Caki2 (cell line): ENCODE data around the gene SDF2L1. TPM values are rescaled to one million over a fixed set of nuclear protein-coding genes. Genes with fewer than 3 reads are reported as not detected.
"Not testable (repeated sequence)": the region's sequence is repeated elsewhere in the genome, so short reads cannot be mapped to it uniquely, and the experiment has no call there.

Source experiments
- DNase-seq: peaks from one replicate; pipeline ENCODE4 v3.0.0-alpha.2; 2015; ENCODE audit warnings: low read depth
- in situ Hi-C: cut with HindIII; loops from 2 replicates; pipeline ENCODE4 v1.10.0; 2016; ENCODE audit warnings: low sequenced_read_pairs, low pct_unique_long_range_greater_than_20kb, mixed read lengths
- total RNA-seq: library from RNA; depleted of rRNA; stranded (reverse); fragments of >200 nt; shearing (Covaris generic); gene quantifications from 2 replicates; pipeline ENCODE4 v1.2.3, GENCODE V29; 2014; ENCODE audit warnings: low replicate concordance; rRNA removed

Gene SDF2L1, protein sequence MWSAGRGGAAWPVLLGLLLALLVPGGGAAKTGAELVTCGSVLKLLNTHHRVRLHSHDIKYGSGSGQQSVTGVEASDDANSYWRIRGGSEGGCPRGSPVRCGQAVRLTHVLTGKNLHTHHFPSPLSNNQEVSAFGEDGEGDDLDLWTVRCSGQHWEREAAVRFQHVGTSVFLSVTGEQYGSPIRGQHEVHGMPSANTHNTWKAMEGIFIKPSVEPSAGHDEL
- 39.5 and 46.1 TPM in 2 replicates for total RNA-seq

DNA sequence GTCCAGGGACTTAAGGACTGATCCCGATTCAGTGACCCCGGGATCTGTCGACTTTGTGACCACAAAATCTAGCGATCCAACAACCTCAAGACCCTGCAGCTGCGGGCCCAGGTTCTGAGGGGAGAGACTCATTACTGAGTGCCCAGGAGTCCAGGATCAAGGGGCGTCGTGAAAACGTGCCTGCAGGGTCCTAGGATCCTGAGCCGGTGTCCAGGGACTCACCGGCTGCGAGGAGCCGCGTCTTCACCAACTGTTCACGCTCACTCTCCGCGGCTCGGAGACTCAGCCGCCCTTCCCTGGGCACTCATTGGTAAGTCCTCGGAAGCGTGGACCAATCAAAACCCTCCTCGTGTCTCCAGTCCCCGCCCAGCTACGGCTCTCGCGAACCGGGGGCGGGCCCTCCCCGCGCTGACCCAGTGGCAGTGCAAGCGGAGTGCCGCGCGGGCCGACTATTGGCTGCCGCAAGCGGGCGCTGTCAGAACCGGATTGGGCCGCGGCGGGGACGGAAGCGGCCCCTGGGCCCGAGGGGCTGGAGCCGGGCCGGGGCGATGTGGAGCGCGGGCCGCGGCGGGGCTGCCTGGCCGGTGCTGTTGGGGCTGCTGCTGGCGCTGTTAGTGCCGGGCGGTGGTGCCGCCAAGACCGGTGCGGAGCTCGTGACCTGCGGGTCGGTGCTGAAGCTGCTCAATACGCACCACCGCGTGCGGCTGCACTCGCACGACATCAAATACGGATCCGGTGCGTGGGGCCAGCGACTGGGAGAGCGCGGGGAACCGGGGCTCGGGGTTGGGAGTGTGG, at the start of gene SDF2L1:
SDF2L1 (plus strand) TSS at position 514 of the 795 bp plus-strand sequence; CDS start at position 549, 35 bp downstream.
- in situ Hi-C loops, result no loop called here

DNA sequence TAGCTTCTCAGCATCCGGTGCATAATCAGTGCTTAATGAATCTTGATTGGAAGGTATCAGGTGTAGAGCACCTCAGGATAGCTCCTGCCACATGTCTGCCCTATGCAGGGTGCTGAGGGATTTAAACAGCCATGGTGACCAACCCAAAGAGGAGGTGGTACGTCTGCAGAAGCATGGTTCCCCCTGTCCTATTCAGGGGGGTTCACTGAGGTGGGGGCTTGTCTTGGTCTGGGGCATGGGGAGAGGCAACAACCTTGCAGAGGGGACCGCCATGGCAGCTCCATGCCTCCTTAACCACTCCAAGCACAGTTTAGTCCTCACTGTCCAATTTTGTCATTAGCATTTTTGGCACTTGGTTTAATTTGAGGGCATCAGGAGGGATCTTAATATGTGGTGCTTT, 49.7 kb upstream of the SDF2L1 start:
- in situ Hi-C loops, result no loop called here

More for the DNA sequence above, at the start of gene SDF2L1:
- peak; percentile 99 for DNase-seq

DNA sequence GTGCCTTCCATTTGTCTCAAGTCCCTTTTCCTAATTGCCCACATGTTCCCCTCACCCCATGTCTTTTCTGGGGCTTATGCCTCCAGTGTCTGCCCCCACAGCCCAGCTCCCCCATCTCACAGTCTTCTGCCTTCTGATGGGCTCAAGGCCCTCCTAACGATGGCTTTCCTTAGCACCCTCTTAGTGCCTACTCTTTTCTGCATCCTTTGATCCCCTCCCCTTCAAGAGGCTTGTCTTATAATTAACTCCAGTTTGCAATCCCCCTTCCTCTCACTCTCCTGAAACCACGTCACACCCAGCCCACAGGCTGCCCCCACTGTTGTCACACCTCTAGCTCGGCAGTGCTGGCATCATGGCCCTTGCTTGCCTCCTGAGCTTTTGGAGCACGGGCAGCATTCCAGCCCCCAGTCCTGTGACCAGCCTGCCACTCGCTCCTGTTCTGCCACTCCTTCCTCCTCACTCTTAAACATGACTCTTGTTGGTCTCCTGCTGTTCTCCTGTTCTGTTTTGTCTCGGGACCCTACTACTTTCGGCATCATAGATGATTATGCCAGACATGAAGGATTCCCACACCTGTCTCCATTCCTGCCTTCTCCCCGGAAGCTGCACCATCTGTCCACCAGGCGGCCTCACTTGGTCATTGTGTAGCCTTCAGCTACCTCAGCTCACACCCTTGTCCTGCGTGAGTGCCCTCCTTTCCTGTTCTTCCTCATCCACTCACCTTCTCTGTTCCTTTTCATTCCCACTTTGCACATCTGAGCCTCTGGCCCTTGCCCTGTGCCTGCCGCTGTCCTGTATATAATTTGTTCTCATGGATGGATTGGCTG, 48.5 kb upstream of the SDF2L1 start:
- DNase-seq, result no peak
- in situ Hi-C loops, result no loop called here

More for the DNA sequence above, 49.7 kb upstream of the SDF2L1 start:
- DNase-seq, result no peak

DNA sequence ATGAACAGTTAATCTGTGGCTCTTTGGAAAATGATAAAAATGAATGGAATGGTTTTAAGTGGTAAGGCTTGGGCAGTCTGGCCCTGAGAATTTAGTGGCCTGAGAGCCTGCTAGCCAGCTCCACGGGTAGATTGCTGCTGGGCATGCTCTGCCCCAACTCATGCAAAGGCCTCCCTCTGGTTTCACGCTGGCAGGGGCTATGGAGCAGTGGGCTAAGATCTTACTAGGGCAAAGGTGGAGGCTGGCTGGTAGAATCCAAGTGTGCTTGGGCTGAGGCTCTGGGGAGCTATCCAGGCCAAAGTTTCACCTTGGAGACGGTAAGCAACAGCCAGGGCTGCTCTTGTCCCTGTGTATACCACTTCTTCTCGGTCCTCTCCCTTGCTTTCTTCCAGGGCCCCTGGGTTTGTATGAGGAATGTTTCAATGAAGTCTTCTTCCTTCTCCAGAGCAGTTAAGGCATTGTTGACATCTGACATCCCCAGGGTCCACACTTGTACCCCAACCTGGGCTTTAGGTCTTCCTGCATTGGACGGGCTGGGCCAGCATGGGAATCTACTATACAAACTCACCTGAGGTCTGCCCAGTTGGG, 47.1 kb upstream of the SDF2L1 start:
- in situ Hi-C loops, result no loop called here

DNA sequence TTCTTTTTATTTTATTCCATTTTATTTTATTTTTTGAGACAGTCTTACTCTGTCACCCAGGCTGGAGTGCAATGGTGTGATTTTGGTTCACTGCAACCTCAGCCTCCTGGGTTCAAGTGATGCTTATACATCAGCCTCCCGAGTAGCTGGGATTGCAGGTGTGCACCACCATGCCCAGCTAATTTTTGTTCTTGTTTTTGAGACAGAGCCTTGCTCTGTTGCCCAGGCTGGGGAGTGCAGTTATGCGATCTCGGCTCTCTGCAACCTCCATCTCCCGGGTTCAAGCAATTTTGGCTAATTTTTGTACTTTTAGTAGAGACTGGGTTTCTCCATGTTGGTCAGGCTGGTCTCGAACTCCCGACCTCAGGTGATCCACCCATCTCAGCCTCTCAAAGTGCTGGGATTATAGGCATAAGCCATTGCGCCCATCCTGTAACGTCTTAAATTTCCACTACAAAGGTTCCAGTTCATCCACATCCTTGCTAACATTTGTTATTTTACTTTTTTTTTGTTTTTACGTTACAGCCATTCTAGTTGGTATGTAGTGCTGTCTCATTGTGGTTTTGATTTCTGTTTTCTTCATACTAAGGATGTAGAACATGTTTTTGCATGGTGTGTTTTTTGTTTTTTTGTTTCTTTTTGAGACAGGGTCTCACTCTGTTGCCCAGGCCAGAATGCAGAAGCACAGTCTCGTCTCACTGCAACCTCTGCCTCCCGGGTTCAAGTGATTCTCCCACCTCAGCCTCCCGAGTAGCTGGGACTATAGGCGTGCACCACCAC, 45.6 kb upstream of the SDF2L1 start:
- in situ Hi-C loops, DNase-seq: not testable (repeated sequence)

More for the DNA sequence above, 47.1 kb upstream of the SDF2L1 start:
- DNase-seq, result no peak

DNA sequence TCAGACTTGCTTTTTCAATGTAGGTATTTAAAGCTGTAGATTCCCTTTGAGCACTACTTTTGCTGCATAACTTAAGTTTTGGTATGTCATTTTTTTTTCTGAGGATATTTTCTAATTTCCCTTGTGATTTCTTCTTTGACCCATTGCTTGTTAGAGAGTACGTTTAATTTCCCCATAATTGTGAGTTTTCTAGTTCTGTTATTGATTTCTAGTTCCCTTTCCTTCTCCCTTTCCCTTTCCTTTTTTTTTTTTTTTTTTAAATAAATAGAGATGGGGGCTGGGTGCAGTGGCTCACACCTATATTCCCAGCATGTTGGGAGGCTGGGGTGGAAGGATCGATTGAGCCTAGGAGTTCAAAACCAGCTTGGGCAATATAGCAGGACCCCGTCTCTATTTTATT, 43.8 kb upstream of the SDF2L1 start:
- in situ Hi-C loops, result no loop called here
- DNase-seq, result no peak

DNA sequence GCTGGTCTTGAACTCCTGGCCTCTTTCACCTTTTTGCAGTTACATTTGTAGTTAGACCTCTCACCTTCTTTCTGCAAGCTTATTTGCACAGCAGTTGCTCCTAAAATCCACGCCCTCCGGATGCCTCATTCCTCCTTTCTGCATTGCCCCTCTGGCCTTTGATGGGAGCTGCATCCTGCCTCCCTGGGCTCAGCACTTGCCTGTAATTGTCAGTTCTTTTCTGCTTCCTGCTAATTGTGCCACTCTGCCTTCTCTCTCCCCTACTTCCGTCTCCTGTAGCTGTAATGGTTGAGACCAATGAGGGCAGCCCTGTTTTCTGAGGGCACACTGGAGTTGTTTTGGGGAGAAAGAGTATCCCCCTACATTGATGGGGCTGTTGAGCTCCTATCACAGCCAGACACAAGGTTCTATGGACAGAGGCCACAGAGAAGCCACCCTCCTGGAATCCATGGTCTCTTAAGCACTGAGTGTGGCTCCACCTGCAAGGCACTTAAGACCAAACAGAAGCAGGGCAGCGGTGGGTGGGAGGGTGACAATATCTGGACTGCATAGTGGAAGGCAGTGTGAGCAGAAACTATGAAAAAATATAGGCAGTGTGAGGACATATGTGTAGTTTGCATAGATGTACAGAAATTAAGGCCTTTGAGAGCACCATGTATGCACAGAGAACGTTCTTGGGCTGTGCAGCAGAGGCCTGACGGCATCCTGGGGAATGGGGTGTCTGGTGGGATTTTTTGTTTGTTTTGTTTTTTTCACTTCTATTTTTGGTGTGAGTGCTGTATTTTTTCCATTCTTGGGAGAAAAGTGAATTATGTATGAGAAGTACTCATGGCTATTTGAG, 42.8 kb upstream of the SDF2L1 start:
- in situ Hi-C loops, result no loop called here

DNA sequence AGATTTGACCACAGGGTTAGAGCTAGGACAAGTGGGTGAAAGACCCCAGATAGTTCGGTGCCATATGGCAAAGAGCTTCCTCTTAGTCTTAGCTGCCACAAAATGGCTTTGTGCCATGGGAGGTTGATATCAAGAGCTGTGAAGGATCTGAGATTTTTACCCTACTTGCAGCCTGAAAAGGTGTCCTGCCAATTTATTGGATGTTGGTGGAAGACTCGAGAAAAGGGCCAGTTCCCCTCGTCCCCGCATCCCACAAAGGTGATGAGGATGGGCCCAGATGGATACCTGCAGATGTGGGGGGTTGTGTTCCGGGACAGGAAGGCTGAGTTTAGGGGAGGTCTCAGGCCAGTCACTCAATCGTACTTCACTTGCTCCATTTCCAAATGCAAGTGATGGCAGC, 39.5 kb upstream of the SDF2L1 start:
- in situ Hi-C loops, result no loop called here
- DNase-seq, result no peak

More for the DNA sequence above, 42.8 kb upstream of the SDF2L1 start:
- DNase-seq, result no peak

DNA sequence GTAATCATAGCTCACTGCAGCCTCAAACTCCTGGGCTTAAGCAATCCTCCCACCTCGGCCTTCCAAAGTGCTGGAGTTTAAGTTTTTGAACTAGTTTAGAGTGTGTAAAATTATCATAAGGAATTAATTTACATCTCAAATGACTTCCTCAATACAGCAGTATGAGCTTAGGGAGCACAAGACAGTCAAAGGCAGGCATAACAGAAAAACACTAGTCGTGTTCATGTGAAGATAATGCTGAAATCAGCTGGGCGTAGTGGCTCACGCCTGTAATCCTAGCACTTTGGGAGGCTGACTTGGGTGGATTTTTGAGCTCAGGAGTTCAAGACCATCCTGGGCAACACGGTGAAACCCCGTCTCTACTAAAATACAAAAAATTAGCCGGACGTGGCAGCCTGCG, 38.1 kb upstream of the SDF2L1 start:
- no peak for DNase-seq
- in situ Hi-C loops, result no loop called here

DNA sequence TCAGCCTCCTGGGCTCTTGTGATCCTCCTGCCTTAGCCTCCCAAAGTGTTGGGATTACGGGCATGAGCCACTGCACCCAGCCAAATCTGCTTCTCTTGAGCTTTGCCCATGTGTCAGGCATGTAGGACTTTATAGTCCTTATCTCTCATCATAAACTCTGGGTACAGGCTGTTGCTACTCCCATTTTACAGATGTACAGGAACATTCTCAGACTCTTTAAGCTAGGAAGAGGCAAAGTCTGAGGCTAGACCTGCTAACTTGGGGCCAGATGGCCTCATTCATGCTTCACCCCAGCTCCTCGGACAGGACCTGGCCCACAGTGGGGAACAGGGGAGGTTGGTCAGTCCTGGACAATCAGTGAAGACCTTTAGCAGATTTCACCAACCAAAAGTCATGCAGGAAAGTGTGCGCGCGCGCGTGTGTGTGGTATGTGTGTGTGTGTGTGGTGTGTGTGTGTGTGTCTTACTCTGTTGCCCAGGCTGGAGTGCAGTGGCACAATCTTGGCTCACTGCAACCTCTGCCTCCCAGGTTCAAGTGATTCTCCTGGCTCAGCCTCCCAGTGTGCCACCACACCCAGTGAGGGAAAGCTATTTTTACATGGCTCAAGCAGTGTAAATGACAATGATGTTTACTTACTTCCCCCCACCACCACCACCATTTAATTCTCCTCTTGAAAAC, 36.1 kb upstream of the SDF2L1 start:
- in situ Hi-C loops, result no loop called here
- DNase-seq, result no peak

DNA sequence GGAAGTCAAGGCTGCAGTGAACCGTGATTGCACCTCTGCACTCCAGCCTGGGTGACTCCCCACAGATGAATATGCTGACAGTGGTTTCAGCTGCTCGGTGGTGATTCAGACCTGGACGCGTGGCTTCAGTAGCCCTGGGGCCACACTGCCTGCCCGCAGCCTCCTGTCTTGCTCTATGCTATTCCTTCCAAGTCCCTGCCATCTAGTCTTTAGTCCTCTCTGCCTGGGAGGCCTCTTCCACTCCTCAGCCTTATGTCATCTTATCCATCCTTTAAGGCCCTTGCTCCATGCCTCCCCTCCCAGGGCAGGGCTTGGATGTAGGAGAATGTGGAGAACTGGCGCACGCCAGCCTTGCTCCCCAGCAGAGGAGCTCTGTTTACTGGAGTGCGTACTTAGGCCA, 35.3 kb upstream of the SDF2L1 start:
- DNase-seq, result peak; percentile 55
- in situ Hi-C loops, result no loop called here

DNA sequence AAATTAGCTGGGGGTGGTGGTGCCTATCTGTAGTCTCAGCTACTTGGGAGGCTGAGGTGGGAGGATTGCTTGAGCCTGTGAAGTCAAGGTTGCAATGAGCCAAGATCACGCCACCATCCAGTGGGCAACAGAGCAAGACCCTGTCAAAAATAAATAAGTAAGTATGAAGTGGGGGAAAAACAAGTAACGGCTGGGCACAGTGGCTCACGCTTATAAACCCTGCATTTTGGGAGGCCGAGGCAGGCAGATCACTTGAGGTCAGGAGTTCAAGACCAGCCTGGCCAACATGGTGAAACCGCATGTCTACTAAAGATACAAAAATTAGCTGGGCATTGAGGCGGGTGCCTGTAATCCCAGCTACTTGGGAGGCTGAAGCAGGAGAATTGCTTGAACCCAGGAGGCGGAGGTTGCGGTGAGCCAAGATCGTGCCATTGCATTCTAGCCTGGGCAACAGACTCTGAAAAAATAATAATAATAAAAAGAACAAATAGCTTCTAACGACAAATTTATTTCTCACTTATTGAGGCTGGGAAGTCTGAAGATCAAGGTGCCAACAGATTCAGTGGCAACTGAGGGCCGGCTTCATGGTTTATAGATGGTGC, 32.4 kb upstream of the SDF2L1 start:
- in situ Hi-C loops, DNase-seq: not testable (repeated sequence)

DNA sequence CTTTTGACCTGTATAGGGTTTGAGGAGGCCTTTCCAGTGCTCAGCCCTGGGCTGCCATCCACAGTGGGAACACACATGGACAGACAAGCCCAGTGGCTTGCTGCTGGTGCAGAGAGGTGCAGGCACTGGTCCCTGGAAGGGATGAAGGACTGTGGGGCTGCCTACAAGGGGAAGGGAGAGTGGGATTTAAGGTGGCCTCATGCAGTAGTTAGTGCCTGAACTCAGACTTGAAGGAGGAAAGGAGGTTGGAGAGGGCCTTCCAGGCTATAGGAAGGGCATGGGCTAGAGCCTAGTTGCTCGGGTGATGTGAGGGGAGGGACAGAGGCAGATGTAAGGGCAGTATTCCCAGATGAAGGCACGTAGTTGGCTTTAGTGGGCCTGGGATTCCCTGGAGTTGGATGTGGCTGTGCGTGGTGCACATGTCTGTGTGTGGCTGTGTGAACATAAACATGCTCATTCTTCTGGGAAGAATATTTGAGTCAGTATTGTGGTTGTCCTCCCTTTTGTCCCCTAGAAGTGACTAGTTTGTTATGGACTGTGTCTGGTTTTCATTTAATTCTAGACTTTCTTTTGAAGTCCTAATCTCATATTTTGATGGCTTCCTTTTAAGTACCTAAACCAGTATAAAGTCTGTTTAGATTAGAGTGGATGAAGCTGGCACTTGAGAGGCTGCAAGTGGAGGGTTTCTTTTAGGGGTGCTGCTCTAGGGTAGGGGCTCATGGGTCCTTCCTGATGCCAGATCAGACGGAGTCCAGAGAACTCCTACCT, 30.7 kb upstream of the SDF2L1 start:
- in situ Hi-C loops, result no loop called here
- no peak for DNase-seq

DNA sequence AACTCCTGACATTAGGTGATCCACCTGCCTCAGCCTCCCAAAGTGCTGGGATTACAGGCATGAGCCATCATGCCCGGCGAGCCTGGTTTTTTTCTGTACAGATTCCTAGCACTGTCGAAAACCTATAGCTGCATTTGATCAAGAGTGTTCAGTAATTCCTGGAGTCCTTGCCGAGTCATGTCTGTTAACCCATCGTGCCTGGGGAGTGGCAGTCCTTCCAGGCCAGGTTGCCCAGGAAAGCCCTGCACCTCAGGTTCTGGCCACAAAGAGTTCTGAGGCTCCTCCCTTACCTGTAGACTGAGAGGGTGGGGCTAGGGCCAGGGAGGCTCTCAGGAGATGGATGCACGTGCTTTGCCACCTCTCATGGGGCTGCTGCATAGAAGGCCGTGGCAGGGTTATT, 29.2 kb upstream of the SDF2L1 start:
- no peak for DNase-seq
- in situ Hi-C loops, result no loop called here

DNA sequence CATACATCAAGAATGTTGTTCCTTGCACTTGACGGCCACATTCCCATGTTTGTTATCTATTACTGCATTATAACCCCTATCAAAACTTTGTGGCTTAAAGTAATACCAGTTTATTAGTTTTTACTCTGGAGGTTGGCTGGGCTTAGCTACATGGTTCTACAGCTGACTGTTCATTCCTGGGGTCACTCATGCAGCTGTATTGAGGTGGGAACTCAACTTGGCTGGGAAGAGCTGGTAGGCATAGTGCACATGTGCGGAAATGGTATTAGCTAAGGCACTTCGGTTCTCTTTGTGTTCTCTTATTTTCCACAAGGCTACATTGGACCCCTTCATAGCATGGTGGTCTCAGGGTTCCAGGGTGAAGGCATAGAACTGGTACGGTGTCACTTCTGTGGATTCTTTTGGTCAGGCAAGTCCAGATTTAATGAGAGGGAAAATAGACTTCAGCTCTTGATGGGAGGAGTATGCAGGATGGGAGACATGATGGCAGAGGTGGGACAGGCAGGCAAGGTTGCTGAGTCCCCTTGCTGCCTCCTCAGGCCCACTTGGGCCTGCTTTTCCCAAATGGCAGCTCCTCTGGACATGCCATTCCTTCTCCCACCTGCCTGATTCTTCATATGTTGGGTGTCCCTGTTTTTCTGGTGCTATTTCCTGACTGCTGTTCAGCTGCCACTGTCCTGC, 28.4 kb upstream of the SDF2L1 start:
- no peak for DNase-seq
- in situ Hi-C loops, result no loop called here
